CD14-positive monocyte (primary cell): ENCODE results near the gene GOLGA2. TPM values are rescaled to one million over a fixed set of nuclear protein-coding genes. Genes with fewer than 3 reads are reported as not detected.

Source experiments
- DNase-seq, 3 donors: peaks; one replicate each; pipeline ENCODE4 v3.0.0-alpha.2; 2011 to 2022
- H2AFZ ChIP-seq: 2 replicates; pipeline ENCODE4 v1.6.0; 2012; ENCODE audit warnings: mild to moderate bottlenecking, low read depth, low read length, inconsistent platforms; ENCODE audit not compliant: insufficient read depth, poor library complexity, severe bottlenecking
- H3K27ac ChIP-seq, 2 donors: 1 replicate in 1 of 2; 2 replicates in 1 of 2; pipeline ENCODE4 v1.5.1; 2012 to 2013; ENCODE audit warnings: low read length in 2 of 2, control low read depth in 1 of 2, inconsistent platforms in 1 of 2, low read depth in 1 of 2, mild to moderate bottlenecking in 1 of 2
- H3K27me3 ChIP-seq, 2 donors: one replicate each; pipeline versions ENCODE4 v1.6.0 to v1.6.1; 2011 to 2013; ENCODE audit warnings: low read length in 2 of 2; ENCODE audit not compliant: control insufficient read depth in 2 of 2, insufficient read depth in 2 of 2
- H3K36me3 ChIP-seq, 2 donors: replicated peaks in 1 of 2; 1 replicate in 1 of 2; 2 replicates in 1 of 2; pipeline versions ENCODE4 v1.5.1 to v1.6.1; 2012 to 2013; ENCODE audit warnings: low read length in 2 of 2, control low read depth in 1 of 2, inconsistent platforms in 1 of 2, mild to moderate bottlenecking in 1 of 2; ENCODE audit not compliant: insufficient read depth in 2 of 2, control insufficient read depth in 1 of 2
- H3K4me1 ChIP-seq, 2 donors: 1 replicate in 1 of 2; 2 replicates in 1 of 2; pipeline versions ENCODE4 v1.5.1 to v1.6.1; 2012 to 2013; ENCODE audit warnings: low read length in 2 of 2, control low read depth in 1 of 2, inconsistent platforms in 1 of 2, mild to moderate bottlenecking in 1 of 2, moderate library complexity in 1 of 2; ENCODE audit not compliant: insufficient read depth in 2 of 2, control insufficient read depth in 1 of 2
- H3K4me2 ChIP-seq: replicated peaks from 2 replicates; pipeline ENCODE3; 2012; ENCODE audit warnings: low read length, moderate library complexity, mild to moderate bottlenecking; ENCODE audit not compliant: poor library complexity, severe bottlenecking; ENCODE audit errors: extremely low read depth
- H3K4me3 ChIP-seq, 3 experiments: fragments of 200-600 bp in 1 of 3; sonication (generic) in 1 of 3; replicated peaks in 1 of 3; 1 replicate in 2 of 3; 2 replicates in 1 of 3; pipeline ENCODE4 v1.5.1; 2011 to 2013; ENCODE audit warnings: low read length in 3 of 3, mild to moderate bottlenecking in 3 of 3, control low read depth in 2 of 3, low read depth in 2 of 3, inconsistent platforms in 1 of 3, moderate library complexity in 1 of 3
- H3K79me2 ChIP-seq: 2 replicates; pipeline ENCODE4 v1.6.0; 2012; ENCODE audit warnings: mild to moderate bottlenecking, control low read depth, inconsistent platforms, low read length, moderate library complexity; ENCODE audit not compliant: insufficient read depth
- H3K9ac ChIP-seq: 2 replicates; pipeline ENCODE4 v1.6.0; 2017; ENCODE audit warnings: low read length, mild to moderate bottlenecking; ENCODE audit not compliant: insufficient read depth, poor library complexity, severe bottlenecking
- H3K9me3 ChIP-seq, 2 donors: replicated peaks in 1 of 2; 1 replicate in 1 of 2; 2 replicates in 1 of 2; pipeline versions ENCODE4 v1.5.1 to v1.6.1; 2012 to 2013; ENCODE audit warnings: low read length in 2 of 2, control low read depth in 1 of 2; ENCODE audit not compliant: control insufficient read depth in 1 of 2, insufficient read depth in 1 of 2
- H4K20me1 ChIP-seq: 2 replicates; pipeline ENCODE4 v1.6.0; 2012; ENCODE audit warnings: mild to moderate bottlenecking, low read length, control low read depth, moderate library complexity; ENCODE audit not compliant: insufficient read depth
- H3K27ac Mint-ChIP-seq, 7 donors: one replicate each; pipeline ENCODE4 v1.8.0; 2020; ENCODE audit warnings: mild to moderate bottlenecking in 7 of 7, mixed read lengths in 7 of 7, moderate library complexity in 6 of 7, inconsistent platforms in 2 of 7
- H3K27me3 Mint-ChIP-seq, 3 donors: one replicate each; pipeline ENCODE4 v1.8.0; 2021 to 2022; ENCODE audit warnings: low read depth in 3 of 3, mild to moderate bottlenecking in 3 of 3, mixed read lengths in 3 of 3, moderate library complexity in 3 of 3, inconsistent platforms in 1 of 3
- H3K36me3 Mint-ChIP-seq, 2 donors: one replicate each; pipeline ENCODE4 v1.8.0; 2020; ENCODE audit warnings: mixed read lengths in 2 of 2, inconsistent platforms in 1 of 2, mild to moderate bottlenecking in 1 of 2
- H3K4me1 Mint-ChIP-seq: one replicate; pipeline ENCODE4 v1.8.0; 2020; ENCODE audit warnings: mild to moderate bottlenecking, mixed read lengths
- H3K4me3 Mint-ChIP-seq, 2 donors: one replicate each; pipeline ENCODE4 v1.8.0; 2020; ENCODE audit warnings: mild to moderate bottlenecking in 2 of 2, mixed read lengths in 2 of 2, moderate library complexity in 1 of 2
- H3K9me3 Mint-ChIP-seq, 7 donors: one replicate each; pipeline ENCODE4 v1.8.0; 2020 to 2022; ENCODE audit warnings: mixed read lengths in 7 of 7, mild to moderate bottlenecking in 6 of 7, moderate library complexity in 6 of 7, inconsistent platforms in 2 of 7
- WGBS: methylation state at CpG from one replicate; pipeline ENCODE4 v1.1.5; 2013; ENCODE audit warnings: missing lambda C conversion rate; ENCODE audit not compliant: insufficient coverage; 5-methylcytosine and 5-hydroxymethylcytosine counted together
- intact Hi-C, 2 donors: fragments of 100-400 bp; cut with micrococcal nuclease; formaldehyde crosslinking; loops; one replicate each; pipeline versions ENCODE4 v1.15.0 to v1.15.1; 2023
- polyA plus RNA-seq, 3 donors: library from polyadenylated mRNA; depleted of rRNA in 1 of 3; unstranded in 2 of 3; stranded (reverse) in 1 of 3; fragments of 300-500 nt in 2 of 3; fragments of >200 nt in 1 of 3; fragmentation: Illumina TruSeq in 2 of 3; gene quantifications; 1 replicate in 2 of 3; 2 replicates in 1 of 3; pipeline ENCODE4 v1.2.3, GENCODE V29; 2012 to 2021
- TF ChIP-seq, protein P1 (sequence below): fragments of 200-600 bp; IDR thresholded peaks from one replicate; pipeline ENCODE4 v1.8.0; 2022; ENCODE audit warnings: antibody characterized with exemption, mild to moderate bottlenecking

The GOLGA2 gene
- polyA plus RNA-seq, 3 donors: 2.9 to 34.2 (median 4.6) TPM

GRCh38 chr9:128316421-128316820 is 40.6 kb upstream of the GOLGA2 start:
- no peak overlapping the region for H2AFZ ChIP-seq
- H3K79me2 ChIP-seq: peaks cover 6% of the 10 kb centered on the region
- H3K27me3 ChIP-seq: no peaks in the 10 kb centered on the region
- peaks cover 35 to 41% of the 10 kb centered on the region in 2 donors for H3K36me3 ChIP-seq
- no peaks in the 10 kb centered on the region for H3K9me3 Mint-ChIP-seq
- H3K36me3 Mint-ChIP-seq: peaks cover 25 to 42% of the 10 kb centered on the region in 2 donors
- H3K4me3 ChIP-seq: no peak overlapping the region
- peaks cover 2% of the 10 kb centered on the region in 2 donors for H3K4me1 ChIP-seq
- WGBS: 82% methylated on average over 6 of the region's 9 CpGs
- no peaks in the 10 kb centered on the region for H3K9me3 ChIP-seq
- peak overlapping the region in 1 of 7 donors; percentile 31 for H3K27ac Mint-ChIP-seq
- TF ChIP-seq, protein P1, sequence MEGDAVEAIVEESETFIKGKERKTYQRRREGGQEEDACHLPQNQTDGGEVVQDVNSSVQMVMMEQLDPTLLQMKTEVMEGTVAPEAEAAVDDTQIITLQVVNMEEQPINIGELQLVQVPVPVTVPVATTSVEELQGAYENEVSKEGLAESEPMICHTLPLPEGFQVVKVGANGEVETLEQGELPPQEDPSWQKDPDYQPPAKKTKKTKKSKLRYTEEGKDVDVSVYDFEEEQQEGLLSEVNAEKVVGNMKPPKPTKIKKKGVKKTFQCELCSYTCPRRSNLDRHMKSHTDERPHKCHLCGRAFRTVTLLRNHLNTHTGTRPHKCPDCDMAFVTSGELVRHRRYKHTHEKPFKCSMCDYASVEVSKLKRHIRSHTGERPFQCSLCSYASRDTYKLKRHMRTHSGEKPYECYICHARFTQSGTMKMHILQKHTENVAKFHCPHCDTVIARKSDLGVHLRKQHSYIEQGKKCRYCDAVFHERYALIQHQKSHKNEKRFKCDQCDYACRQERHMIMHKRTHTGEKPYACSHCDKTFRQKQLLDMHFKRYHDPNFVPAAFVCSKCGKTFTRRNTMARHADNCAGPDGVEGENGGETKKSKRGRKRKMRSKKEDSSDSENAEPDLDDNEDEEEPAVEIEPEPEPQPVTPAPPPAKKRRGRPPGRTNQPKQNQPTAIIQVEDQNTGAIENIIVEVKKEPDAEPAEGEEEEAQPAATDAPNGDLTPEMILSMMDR: no peak
- no peak for DNase-seq
- H3K9ac ChIP-seq: no peak overlapping the region
- H3K27me3 Mint-ChIP-seq: no peaks in the 10 kb centered on the region
- H4K20me1 ChIP-seq: no peaks in the 10 kb centered on the region
- H3K27ac ChIP-seq: no peak overlapping the region
- H3K4me2 ChIP-seq: no peak overlapping the region
- no peak overlapping the region for H3K4me3 Mint-ChIP-seq
- H3K4me1 Mint-ChIP-seq: no peaks in the 10 kb centered on the region
- intact Hi-C loops: no loop called here

- no peak overlapping the region for H3K9ac ChIP-seq
- H3K4me2 ChIP-seq: no peak overlapping the region
- no peak overlapping the region for H3K27ac ChIP-seq
- Mint-ChIP-seq H3K27me3 (no peaks in the 10 kb centered on the region), H3K27ac (no peak overlapping the region), H3K9me3 (no peaks in the 10 kb centered on the region), H3K4me1 (no peaks in the 10 kb centered on the region), H3K4me3 (no peak overlapping the region), H3K36me3 (peaks cover 40 to 58% of the 10 kb centered on the region in 2 donors)
- no peak overlapping the region for H2AFZ ChIP-seq
- TF ChIP-seq, protein P1: no peak
- intact Hi-C loops: no loop called here
- H3K79me2 ChIP-seq: no peaks in the 10 kb centered on the region
- H3K4me1 ChIP-seq: no peaks in the 10 kb centered on the region
- no peaks in the 10 kb centered on the region for H4K20me1 ChIP-seq
- no CpG with 5 or more reads among the region's 4 CpGs for WGBS
- H3K9me3 ChIP-seq: no peaks in the 10 kb centered on the region
- H3K4me3 ChIP-seq: no peak overlapping the region
- H3K27me3 ChIP-seq: no peaks in the 10 kb centered on the region
- no peak for DNase-seq
- peaks cover 52 to 58% of the 10 kb centered on the region in 2 donors for H3K36me3 ChIP-seq
Observed at GRCh38 chr9:128314697-128315096, 38.9 kb upstream of the GOLGA2 start.
